Measurements from ENCODE around the gene GP2.

GP2 gene

GRCh38 chr16:20303012-20303411, 24.3 kb downstream of the GP2 start:
- no peak for DNase-seq

GRCh38 chr16:20302389-20302788, 24.9 kb downstream of the GP2 start:
- DNase-seq = no peak

- no peak for DNase-seq
Measured at GRCh38 chr16:20301840-20302239, 25.5 kb downstream of the GP2 start.

GRCh38 chr16:20300312-20301097, 26.8 kb downstream of the GP2 start:
- no peak for DNase-seq

GRCh38 chr16:20298452-20298851, 28.9 kb downstream of the GP2 start:
- no peak for DNase-seq

GRCh38 chr16:20291208-20292206, 35.8 kb downstream of the GP2 start:
- no peak for DNase-seq

- no peak for DNase-seq
Measured at GRCh38 chr16:20289571-20289970, 37.7 kb downstream of the GP2 start.

- DNase-seq = no peak
Measured at GRCh38 chr16:20285993-20286499, 41.3 kb downstream of the GP2 start.

- no peak for DNase-seq
Measured at GRCh38 chr16:20280259-20280658, 47.1 kb downstream of the GP2 start.

GRCh38 chr16:20271893-20272292, 55.4 kb downstream of the GP2 start:
- DNase-seq = no peak

- DNase-seq = no peak
Measured at GRCh38 chr16:20268409-20268808, 58.9 kb downstream of the GP2 start.

- DNase-seq = no peak
Measured at GRCh38 chr16:20265019-20265418, 62.3 kb downstream of the GP2 start.

- DNase-seq = no peak
Measured at GRCh38 chr16:20263138-20263855, 64.0 kb downstream of the GP2 start.

- DNase-seq = no peak
Measured at GRCh38 chr16:20262248-20262647, 65.1 kb downstream of the GP2 start.

- DNase-seq = no peak
Measured at GRCh38 chr16:20260215-20261009, 66.9 kb downstream of the GP2 start.

Measured in effector CD4-positive, alpha-beta T cell (primary cell).